ENCODE measurements around the gene TNFRSF4.

The TNFRSF4 gene

GRCh38 chr1:1213345-1214265 is at the start of gene TNFRSF4:
Gene TNFRSF4 (minus strand): TSS chr1:1214153. CDS start chr1:1214127, 26 bp downstream.
- peak within 1 kb of the TSS; percentile 75 for H3K27ac Mint-ChIP-seq
- peaks cover 44% of the 10 kb centered on the region for H3K4me1 Mint-ChIP-seq
- ATAC-seq, result peak; percentile 16
- peak; percentile 54 for DNase-seq
- peaks cover 21% of the 10 kb centered on the region for H3K36me3 Mint-ChIP-seq (ENCODE audit: low read depth)
- no peaks in the 10 kb centered on the region for H3K9me3 Mint-ChIP-seq
- H3K4me3 Mint-ChIP-seq, result peak within 1 kb of the TSS; percentile 65
- H3K27me3 Mint-ChIP-seq, result no peaks in the 10 kb centered on the region

GRCh38 chr1:1262758-1263157 is 48.8 kb upstream of the TNFRSF4 start:
- peaks cover 2% of the 10 kb centered on the region for H3K4me1 Mint-ChIP-seq
- no peaks in the 10 kb centered on the region for H3K27me3 Mint-ChIP-seq
- ATAC-seq (no peak), DNase-seq (no peak)
- H3K36me3 Mint-ChIP-seq (ENCODE audit: low read depth), result peaks cover 34% of the 10 kb centered on the region
- H3K9me3 Mint-ChIP-seq, result no peaks in the 10 kb centered on the region
- H3K4me3 Mint-ChIP-seq, result no peak overlapping the region
- no peak overlapping the region for H3K27ac Mint-ChIP-seq

- H3K27ac Mint-ChIP-seq, result no peak overlapping the region
- no peak overlapping the region for H3K4me3 Mint-ChIP-seq
- no peaks in the 10 kb centered on the region for H3K9me3 Mint-ChIP-seq
- H3K36me3 Mint-ChIP-seq (ENCODE audit: low read depth), result peaks cover 34% of the 10 kb centered on the region
- DNase-seq, result no peak
- no peaks in the 10 kb centered on the region for H3K27me3 Mint-ChIP-seq
- H3K4me1 Mint-ChIP-seq, result peaks cover 2% of the 10 kb centered on the region
- ATAC-seq, result no peak
Observed at GRCh38 chr1:1262071-1262470, 48.1 kb upstream of the TNFRSF4 start.

GRCh38 chr1:1260843-1261560 is 47.0 kb upstream of the TNFRSF4 start:
- no peak overlapping the region for H3K4me3 Mint-ChIP-seq
- DNase-seq (no peak), ATAC-seq (peak; percentile 8)
- H3K27ac Mint-ChIP-seq, result peak overlapping the region; percentile 39
- peaks cover 37% of the 10 kb centered on the region for H3K36me3 Mint-ChIP-seq (ENCODE audit: low read depth)
- no peaks in the 10 kb centered on the region for H3K27me3 Mint-ChIP-seq
- no peaks in the 10 kb centered on the region for H3K9me3 Mint-ChIP-seq
- peaks cover 2% of the 10 kb centered on the region for H3K4me1 Mint-ChIP-seq

DNA sequence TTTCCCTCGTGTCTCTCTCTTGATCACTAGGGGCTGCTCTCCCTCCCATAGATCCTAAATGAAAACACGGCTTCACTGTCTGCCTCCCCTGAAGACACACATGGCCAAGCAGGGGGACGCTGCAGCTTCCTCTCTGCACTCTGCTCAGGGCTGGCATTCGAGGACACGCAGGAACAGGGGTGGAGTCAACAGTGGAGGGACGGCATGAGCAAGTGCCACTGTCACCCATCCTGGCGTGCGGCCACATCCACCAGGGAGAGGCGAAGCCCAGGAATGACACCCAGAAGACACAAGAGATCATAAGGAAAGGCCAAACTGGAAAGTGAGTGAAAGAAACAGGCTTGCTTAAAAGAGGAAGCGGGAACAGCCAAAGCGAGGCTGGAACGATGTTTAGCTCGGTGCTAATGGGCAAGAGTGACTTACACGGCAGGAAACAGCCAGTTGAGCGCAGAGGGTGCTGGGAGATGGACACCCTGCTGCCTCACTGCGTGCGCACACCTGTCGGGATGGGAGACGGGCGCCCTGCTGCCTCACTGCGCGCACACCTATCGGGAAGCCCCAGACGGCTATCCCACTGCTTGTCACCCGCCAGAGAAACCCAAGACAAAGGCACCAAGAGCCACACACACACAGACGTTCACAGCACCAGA is 46.1 kb upstream of the TNFRSF4 start:
- peaks cover 34% of the 10 kb centered on the region for H3K36me3 Mint-ChIP-seq (ENCODE audit: low read depth)

DNA sequence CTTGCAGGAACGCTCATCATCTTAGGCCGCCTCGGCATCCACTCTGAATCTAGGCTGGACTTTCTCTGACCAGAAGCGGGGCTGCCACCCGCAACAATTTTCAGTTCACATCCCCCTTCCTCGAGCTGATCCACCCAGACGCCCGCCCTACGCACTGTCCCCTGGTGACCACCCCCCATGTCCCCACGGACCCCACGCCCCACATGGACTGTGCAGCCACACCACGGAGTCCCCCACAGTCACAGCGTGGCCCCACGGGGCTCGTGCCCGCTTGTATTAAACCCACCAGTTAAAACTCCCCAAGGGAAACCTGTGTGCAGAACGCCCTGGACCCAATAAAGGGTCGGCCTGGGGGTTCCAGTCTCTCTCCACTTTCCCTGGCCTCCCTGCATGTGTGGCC is 45.6 kb upstream of the TNFRSF4 start:
- Mint-ChIP-seq H3K9me3 (no peaks in the 10 kb centered on the region), H3K4me1 (peaks cover 2% of the 10 kb centered on the region), H3K36me3 (ENCODE audit: low read depth) (peaks cover 34% of the 10 kb centered on the region), H3K27ac (peak overlapping the region; percentile 17), H3K4me3 (no peak overlapping the region), H3K27me3 (no peaks in the 10 kb centered on the region)
- ATAC-seq (no peak), DNase-seq (no peak)

More for the DNA sequence above, 46.1 kb upstream of the TNFRSF4 start:
- Mint-ChIP-seq H3K4me1 (peaks cover 2% of the 10 kb centered on the region), H3K4me3 (no peak overlapping the region), H3K27me3 (no peaks in the 10 kb centered on the region), H3K9me3 (no peaks in the 10 kb centered on the region), H3K27ac (peak overlapping the region; percentile 17)
- DNase-seq (no peak), ATAC-seq (no peak)

DNA sequence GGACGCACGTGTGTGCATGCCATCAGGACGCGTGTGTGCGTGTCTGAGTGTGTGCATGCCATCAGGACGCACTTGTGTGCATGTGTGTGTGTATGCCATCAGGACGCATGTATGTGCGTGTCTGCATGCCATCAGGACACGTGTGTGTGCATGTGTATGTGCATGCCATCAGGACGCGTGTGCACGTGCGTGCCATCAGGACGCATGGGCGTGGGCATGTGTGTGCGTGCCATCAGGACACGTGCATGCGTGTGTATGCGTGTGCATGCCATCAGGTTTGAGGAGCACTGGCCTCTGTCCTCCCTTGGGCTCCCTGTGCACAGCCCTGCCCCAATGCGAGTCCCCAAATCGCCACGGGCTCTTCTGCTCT is 45.2 kb upstream of the TNFRSF4 start:
- no peak for DNase-seq
- H3K9me3 Mint-ChIP-seq, result no peaks in the 10 kb centered on the region
- peaks cover 29% of the 10 kb centered on the region for H3K36me3 Mint-ChIP-seq (ENCODE audit: low read depth)
- no peaks in the 10 kb centered on the region for H3K27me3 Mint-ChIP-seq
- H3K4me3 Mint-ChIP-seq, result no peak overlapping the region
- no peak overlapping the region for H3K27ac Mint-ChIP-seq
- ATAC-seq, result no peak
- H3K4me1 Mint-ChIP-seq, result peaks cover 2% of the 10 kb centered on the region

DNA sequence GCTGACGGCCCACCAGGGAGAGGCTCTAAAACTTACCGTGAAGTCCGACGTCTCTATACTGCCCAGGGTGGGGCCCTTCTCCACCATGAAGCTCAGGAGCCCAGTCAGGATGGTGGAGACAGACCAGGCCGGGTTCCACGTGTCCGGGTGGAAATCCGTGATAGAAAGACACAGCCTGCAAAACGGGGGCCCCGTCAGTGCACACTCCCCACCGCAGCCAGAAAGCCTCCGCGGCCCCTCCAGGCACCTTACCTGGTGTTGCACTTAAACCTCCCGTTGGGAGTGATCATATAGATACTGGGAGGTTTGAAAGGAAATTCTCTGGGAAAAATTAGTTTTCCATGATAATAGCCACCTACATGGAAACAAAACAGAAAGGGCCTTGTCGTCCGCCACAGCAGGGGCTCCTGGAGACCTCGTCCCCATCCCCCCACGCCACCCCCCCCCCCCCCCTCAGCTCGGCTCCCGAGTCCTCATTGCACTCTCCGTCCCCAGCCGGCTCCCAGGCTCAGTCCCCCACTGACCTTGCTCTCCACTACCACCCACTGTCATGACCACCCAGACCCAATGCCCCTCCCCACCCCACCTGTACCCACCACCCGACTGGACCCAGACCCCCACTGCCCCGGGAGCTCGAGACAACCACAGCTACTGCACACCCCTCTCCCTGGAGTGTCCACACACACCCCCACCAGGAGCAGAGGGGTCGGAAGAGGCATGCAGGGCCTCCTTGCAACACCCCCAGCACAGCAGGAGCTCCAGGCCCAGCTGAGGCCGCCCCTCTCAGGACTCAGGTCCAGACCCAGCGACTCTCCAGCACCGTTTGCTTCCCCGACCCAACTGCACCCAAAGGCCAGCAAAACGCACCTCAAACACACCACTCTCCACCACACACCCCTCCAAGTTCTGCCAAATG is 43.3 kb upstream of the TNFRSF4 start:
- H3K9me3 Mint-ChIP-seq, result no peaks in the 10 kb centered on the region
- ATAC-seq (no peak), DNase-seq (no peak)
- H3K36me3 Mint-ChIP-seq (ENCODE audit: low read depth), result peaks cover 31% of the 10 kb centered on the region
- H3K4me1 Mint-ChIP-seq, result peaks cover 2% of the 10 kb centered on the region
- no peaks in the 10 kb centered on the region for H3K27me3 Mint-ChIP-seq
- H3K4me3 Mint-ChIP-seq, result no peak overlapping the region
- no peak overlapping the region for H3K27ac Mint-ChIP-seq

GRCh38 chr1:1255611-1256010 is 41.7 kb upstream of the TNFRSF4 start:
- DNase-seq (no peak), ATAC-seq (no peak)
- Mint-ChIP-seq H3K27me3 (no peaks in the 10 kb centered on the region), H3K36me3 (ENCODE audit: low read depth) (peaks cover 31% of the 10 kb centered on the region), H3K4me3 (no peak overlapping the region), H3K4me1 (peaks cover 7% of the 10 kb centered on the region), H3K27ac (no peak overlapping the region), H3K9me3 (no peaks in the 10 kb centered on the region)

DNA sequence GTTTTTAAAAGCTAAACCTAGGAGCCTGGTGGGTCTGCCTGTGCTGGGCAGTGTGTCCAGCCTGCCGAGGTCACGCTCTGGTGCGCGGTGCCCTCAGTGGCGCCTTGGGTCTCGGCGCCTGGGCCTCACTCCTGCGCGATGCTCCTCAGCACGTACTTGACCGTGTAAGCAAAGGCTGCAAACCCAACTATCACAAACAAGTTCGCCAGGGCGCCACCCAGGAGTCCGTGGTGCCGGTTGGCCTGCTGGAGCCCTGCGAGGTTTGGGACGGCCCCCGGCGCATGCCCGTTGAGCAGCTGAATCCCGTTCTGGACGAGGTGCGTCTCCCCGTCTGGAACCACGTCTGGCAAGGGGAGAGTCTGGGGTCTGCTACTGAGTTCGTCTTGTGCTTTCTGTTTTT is 41.1 kb upstream of the TNFRSF4 start:
- Mint-ChIP-seq H3K36me3 (ENCODE audit: low read depth) (peaks cover 31% of the 10 kb centered on the region), H3K9me3 (no peaks in the 10 kb centered on the region), H3K4me3 (no peak overlapping the region), H3K4me1 (peaks cover 12% of the 10 kb centered on the region), H3K27ac (no peak overlapping the region), H3K27me3 (no peaks in the 10 kb centered on the region)
- ATAC-seq (no peak), DNase-seq (no peak)

DNA sequence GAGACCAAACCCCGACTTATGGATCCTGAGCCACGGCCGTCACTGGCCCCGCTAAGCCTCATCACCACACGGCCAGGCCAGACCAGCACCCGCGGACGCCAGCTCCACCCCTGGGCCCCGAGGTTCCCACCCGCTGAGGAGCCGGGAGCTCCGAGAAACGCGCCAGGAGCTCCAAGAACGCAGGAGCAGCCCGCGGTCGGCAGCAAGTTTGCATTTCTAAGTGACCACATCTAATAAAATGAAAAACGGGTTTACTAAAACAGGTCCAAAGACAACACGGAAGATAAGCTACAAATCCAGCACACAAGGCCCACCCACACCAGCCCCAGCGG is 40.7 kb upstream of the TNFRSF4 start:
- no peak for DNase-seq
- H3K4me1 Mint-ChIP-seq, result peaks cover 17% of the 10 kb centered on the region
- H3K4me3 Mint-ChIP-seq, result no peak overlapping the region

GRCh38 chr1:1253972-1254666 is 40.2 kb upstream of the TNFRSF4 start:
- ATAC-seq, result no peak
- H3K27ac Mint-ChIP-seq, result no peak overlapping the region
- no peak for DNase-seq
- H3K9me3 Mint-ChIP-seq, result no peaks in the 10 kb centered on the region
- H3K4me3 Mint-ChIP-seq, result no peak overlapping the region
- H3K36me3 Mint-ChIP-seq (ENCODE audit: low read depth), result peaks cover 26% of the 10 kb centered on the region
- H3K27me3 Mint-ChIP-seq, result no peaks in the 10 kb centered on the region
- H3K4me1 Mint-ChIP-seq, result peaks cover 18% of the 10 kb centered on the region

More for the DNA sequence above, 40.7 kb upstream of the TNFRSF4 start:
- Mint-ChIP-seq H3K27ac (no peak overlapping the region), H3K9me3 (no peaks in the 10 kb centered on the region), H3K27me3 (no peaks in the 10 kb centered on the region), H3K36me3 (ENCODE audit: low read depth) (peaks cover 26% of the 10 kb centered on the region)
- no peak for ATAC-seq

DNA sequence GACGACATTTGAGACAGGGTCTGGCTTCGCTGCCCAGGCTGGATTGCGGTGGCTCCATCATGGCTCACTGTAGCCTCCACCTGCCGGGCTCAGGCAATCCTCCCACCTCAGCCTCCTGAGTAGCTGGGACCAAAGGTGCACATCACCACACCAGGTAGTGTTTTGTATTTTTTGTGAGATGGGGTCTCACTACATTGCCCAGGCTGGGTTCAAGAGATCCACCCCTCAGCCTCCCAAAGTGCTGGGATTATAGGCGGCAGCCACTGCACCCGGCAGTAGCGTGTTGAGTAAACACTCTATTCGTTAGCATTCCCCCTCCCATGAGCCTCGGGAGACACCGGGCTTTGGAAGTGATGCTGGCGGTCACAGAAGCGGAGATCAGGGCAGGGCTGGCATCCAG is 39.4 kb upstream of the TNFRSF4 start:
- Mint-ChIP-seq H3K27me3 (no peaks in the 10 kb centered on the region), H3K9me3 (no peaks in the 10 kb centered on the region), H3K4me1 (peaks cover 18% of the 10 kb centered on the region), H3K27ac (no peak overlapping the region), H3K36me3 (ENCODE audit: low read depth) (peaks cover 24% of the 10 kb centered on the region), H3K4me3 (no peak overlapping the region)
- ATAC-seq (no peak), DNase-seq (no peak)
